ENCODE measurements around the gene MRPS14.

GRCh38 chr1:174984952-174985351, 38.3 kb downstream of the MRPS14 start:
- TF ChIP-seq LEF1 (IDR thresholded peaks at IDR 0.05; ENCODE audit: borderline replicate concordance), result no peak
- TF ChIP-seq SP1 (IDR thresholded peaks at IDR 0.05), result no peak
- no peak for TF ChIP-seq CTBP1 (IDR thresholded peaks at IDR 0.05; ENCODE audit: borderline replicate concordance)

All from HEK293T (cell line).